GM12892 (cell line): Measurements from ENCODE around the gene DPEP2NB. TPM values are rescaled to one million over a fixed set of nuclear protein-coding genes. Genes with fewer than 3 reads are reported as not detected.

Source experiments
- DNase-seq: peaks from one replicate; pipeline ENCODE4 v3.0.0; 2011; ENCODE audit not compliant: insufficient read length
- FAIRE-seq: peaks from 2 replicates; lab custom pipeline; 2011; peaks lifted over from hg19 to GRCh38; lab: Jason Lieb, UNC
- POLR2A ChIP-seq: IDR thresholded peaks from 2 replicates; pipeline ENCODE4 v1.6.1; 2011; ENCODE audit warnings: low read depth, low read length, control low read depth
- POLR2AphosphoS5 ChIP-seq: IDR thresholded peaks from 2 replicates; pipeline ENCODE4 v1.6.1; 2011; ENCODE audit warnings: low read depth, low read length, control low read depth
- TAF1 ChIP-seq: IDR thresholded peaks from 2 replicates; pipeline ENCODE4 v1.6.1; 2011; ENCODE audit warnings: low read depth, mild to moderate bottlenecking, control low read depth, low read length, borderline replicate concordance
- polyA plus RNA-seq: library from polyadenylated mRNA; unstranded; fragments of >200 nt; gene quantifications from one replicate; pipeline ENCODE4 v1.2.1, GENCODE V29; 2012; ENCODE audit warnings: missing spikeins, inconsistent platforms; ENCODE audit not compliant: missing spikeins

The DPEP2NB gene, protein sequence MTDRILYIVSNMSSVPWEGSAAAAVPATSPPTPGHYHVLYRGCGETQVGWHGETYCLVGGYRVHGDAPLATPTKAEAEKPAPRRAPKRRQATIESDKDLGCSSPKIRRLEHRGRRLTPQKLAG
- not detected for polyA plus RNA-seq

DNA sequence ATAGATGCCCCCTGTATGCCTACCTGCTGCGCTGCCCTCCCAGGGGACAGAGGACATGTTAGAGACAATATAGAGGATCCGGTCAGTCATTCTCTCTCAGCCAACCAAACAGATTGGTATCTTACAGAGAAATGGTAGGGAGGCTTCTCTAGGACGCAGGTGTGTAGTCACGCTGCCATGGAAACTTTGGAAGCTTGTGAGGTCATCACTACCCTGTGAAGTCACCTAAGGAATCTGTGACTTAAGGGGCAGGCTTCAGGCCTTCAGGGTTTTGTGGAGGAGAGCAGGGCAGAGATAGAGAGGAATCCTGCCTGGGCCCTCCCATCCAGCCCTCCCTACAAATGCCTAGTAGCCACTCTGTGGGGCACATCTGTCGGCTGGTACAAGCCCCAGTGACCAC lies at the start of gene DPEP2NB:
Gene DPEP2NB, minus strand, starts transcription at position 231 of the 400 bp plus-strand sequence. Its CDS starts 141 bp downstream, at position 90.
- TF ChIP-seq POLR2AphosphoS5 (no peak), POLR2A (no peak), TAF1 (no peak)
- DNase-seq (no peak), FAIRE-seq (no peak)

DNA sequence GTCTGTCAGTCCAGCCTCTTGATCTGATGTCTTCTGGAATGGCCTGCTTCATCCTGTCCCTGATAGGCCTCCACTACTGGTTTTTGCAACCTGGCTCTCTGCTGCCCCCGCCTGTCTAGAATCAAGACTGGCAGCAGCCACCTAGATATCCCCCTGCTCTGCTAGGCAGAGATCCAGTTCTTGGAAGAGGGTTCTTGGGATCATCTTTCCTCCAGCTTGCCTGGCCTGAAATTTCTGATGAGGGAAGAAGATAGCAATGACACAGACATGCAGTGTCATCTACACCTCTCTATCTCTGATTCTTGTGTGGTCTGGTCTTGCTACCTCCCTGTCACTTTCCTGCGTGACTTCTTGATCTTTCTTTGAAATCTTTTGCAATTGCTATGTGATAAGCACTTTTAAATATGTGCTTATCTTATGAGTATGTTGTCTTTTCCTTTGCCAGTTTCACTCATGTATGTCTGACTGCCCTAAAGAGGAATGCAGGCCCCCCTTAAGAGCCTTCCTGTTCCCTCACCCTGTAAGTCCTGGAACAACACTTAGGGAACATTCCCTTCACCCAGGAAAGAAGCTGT lies 49.2 kb upstream of the DPEP2NB start:
- TF ChIP-seq POLR2AphosphoS5: no peak
- TF ChIP-seq POLR2A: no peak
- TF ChIP-seq TAF1: no peak
- peak; percentile 87 for FAIRE-seq
- DNase-seq: no peak

DNA sequence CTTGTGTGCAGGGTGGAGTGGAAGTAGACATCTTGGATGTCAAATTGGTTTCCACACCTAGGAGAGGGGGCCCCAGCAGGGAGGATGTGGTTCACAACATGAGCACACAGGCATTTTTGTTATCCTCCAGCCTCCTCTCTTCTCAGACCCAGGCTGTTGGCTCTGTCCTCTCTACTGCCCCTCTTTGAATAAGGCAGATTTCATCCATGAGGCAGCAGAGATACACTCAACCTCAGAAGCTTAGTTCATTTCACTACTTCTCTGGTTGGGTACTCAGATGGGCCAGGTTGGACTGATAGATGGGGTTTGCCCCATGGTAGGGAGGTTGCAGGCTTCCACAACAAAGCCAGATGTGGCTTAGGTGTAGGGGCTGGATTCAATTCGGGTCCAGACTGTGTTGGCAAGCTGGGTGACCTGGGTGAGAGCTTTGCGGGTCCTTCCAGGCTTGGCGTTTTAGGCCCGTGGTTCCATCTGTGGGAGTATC lies 47.2 kb upstream of the DPEP2NB start:
- TF ChIP-seq POLR2AphosphoS5 (no peak), POLR2A (no peak), TAF1 (no peak)
- no peak for FAIRE-seq
- DNase-seq: no peak

DNA sequence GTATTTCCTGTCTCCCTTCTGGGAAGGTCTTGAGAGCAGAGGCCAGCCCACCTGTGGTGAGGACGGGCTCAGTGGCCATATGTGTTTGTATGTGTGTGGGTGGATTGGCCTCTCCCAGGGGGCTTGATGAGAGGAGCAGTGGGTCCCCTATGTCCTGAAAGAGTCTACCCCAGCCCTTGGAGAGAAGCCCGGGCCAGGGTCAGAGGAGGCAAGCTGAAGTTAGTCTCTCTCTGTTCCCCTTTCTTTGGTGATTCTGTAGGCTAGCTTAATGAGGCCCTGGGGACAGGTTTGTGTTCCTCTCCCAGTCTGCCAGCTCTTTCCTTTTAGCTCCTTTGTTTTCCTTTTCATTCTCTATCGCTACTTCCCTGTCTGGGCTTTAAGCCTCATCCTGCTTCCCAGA lies 45.7 kb upstream of the DPEP2NB start:
- TF ChIP-seq POLR2AphosphoS5 (no peak), TAF1 (no peak), POLR2A (no peak)
- FAIRE-seq (no peak), DNase-seq (no peak)

DNA sequence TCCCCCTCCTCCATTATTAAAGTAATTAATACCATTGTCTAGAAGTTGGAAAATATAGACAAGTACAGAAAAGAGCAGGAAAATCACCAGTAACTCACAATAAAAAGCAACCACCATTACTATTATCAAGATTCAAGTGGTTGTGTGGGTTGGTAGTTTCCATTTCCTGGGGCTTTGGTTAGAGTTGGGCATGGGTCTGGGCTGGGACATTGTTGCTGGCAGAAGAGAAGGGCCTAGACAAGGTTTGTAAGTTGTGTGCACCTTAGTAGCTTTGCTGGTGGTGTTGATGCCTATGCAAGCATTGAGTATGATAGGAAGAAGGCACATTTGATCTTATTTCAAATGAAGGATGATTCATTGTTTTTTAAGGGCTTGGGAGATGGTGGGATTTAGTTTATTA lies 44.1 kb upstream of the DPEP2NB start:
- no peak for TF ChIP-seq POLR2A
- TF ChIP-seq POLR2AphosphoS5: no peak
- no peak for TF ChIP-seq TAF1
- FAIRE-seq (no peak), DNase-seq (no peak)

DNA sequence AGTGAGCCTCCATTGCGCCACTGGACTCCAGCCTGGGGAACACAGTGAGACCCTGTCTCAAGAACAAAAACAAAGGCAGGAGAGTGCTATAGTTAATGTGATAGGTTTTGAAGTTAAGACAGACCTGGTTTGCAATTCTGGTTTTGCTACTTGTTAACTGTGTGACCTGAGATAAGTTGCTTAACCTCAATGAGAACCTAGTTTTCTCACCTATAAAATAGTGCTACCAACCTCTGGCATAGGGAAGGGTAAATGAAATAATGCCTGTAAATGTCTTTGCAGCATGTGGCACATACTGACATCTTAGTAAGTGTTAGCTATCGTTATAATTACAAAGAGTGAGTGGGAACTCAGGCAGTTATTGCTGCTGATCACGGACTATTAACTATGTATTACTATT lies 39.7 kb upstream of the DPEP2NB start:
- no peak for TF ChIP-seq POLR2A
- no peak for TF ChIP-seq TAF1
- no peak for TF ChIP-seq POLR2AphosphoS5
- DNase-seq (no peak), FAIRE-seq (no peak)

DNA sequence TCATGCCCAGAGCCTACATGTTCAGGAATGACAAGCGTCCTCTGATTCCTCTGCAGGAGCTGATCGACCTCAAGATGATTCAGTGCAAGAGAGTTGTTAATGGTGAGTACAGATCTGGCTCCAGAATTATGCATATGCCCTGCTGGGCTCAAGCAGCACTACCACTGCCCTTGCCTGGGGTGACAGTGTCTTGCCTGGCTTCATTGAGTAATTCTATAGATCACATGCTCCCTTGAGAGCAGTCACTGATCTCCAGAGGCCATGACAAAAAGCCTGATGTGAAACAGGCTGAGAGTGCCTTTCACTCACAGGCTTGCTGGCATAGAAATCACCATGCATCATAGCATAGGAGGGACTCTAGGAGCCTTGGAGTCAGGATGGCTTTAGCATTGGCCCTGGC lies 33.7 kb upstream of the DPEP2NB start:
- DNase-seq (no peak), FAIRE-seq (no peak)

DNA sequence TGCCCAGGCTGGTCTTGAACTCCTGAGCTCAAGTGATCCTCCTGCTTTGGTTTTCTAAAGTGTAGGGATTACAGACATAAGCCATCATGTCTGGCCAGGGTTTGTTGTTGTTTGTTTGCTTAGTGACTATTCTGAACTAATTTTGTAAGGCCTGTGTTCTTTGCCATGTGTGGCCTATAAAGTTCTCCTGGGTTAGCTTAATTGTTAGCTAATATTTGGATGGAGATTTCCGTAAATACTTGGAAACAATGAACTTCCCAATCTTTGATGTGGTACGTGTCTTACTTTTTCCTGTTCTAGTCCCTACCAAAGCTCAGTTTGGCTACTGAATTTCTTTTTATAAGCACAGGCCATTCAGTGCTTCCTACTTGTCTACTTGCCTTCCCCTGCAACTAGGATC lies 32.3 kb upstream of the DPEP2NB start:
- TF ChIP-seq POLR2A: no peak
- TF ChIP-seq TAF1: no peak
- TF ChIP-seq POLR2AphosphoS5: no peak
- DNase-seq (no peak), FAIRE-seq (no peak)

More for the DNA sequence above, 33.7 kb upstream of the DPEP2NB start:
- TF ChIP-seq POLR2AphosphoS5 (no peak), TAF1 (no peak), POLR2A (no peak)

DNA sequence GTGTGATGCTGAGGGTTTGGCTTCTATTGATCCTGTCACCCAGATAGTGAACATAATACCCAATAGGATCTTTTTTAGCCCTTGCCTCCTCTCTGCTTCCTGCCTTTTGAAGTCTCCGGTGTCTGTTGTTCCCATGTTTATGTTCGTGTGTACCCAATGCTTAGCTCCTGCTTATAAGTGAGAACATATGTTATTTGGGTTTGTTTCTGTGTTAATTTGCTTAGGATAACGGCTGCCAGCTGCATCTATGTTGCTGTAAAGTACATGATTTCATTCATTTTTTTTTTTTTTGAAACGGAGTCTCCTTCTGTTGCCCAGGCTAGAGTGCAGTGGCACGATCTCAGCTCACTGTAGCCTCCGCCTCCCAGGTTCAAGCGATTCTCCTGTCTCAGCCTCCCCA lies 30.4 kb upstream of the DPEP2NB start:
- DNase-seq (no peak), FAIRE-seq (no peak)
- TF ChIP-seq POLR2A (no peak), POLR2AphosphoS5 (no peak), TAF1 (no peak)

DNA sequence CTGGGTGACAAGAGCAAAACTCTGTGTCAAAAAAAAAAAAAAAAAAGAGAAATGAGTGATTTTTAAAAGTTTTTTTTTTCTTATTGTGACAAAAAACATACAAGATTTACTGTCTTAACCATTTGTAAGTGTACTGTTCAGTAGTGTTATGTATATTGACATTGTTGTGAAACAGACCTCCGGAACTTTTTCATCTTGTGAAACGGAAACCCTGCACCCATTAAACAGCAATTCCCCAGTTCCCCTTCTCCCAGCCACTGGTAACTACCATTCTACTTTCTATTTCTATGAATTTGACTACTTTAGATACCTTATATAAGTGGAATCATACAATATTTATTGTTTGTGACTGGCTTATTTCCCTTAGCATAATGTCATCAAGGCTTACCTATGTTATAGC lies 26.1 kb upstream of the DPEP2NB start:
- peak; percentile 9 for FAIRE-seq

DNA sequence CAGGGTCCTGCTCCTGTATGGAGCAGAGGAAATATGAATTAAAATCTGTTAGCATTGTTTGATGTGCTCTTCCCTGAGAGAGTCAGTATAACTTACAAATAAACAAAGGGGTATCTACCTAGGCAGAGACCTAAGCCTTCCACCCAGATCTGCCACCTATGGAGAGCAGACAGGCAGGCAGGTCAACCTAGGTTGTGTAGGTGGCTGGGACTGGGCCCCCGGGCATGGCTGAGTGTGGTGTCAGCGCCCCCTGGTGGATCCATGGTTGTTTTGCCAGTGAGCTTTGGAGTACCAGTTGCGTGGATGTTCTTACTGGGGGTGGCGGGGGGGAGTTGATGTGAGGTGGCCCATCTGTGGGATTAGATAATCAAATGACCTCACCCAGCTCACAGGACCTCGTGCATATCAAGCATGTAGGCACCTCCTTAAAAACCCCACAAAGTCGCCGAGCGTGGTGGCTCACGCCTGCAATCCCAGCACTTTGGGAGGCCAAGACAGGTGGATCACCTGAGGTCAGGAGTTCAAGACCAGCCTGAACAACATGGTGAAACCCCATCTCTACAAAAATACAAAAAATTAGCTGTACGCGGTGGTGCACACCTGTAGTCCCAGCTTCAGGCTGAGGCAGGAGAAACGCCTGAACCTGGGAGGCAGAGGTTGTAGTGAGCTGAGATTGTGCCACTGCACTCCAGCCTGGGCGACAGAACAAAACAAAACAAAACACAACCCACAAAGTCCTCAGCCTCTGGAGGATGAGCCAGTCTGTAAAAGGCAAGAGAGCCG lies 25.0 kb upstream of the DPEP2NB start:
- DNase-seq (peak; percentile 68), FAIRE-seq (peak; percentile 87)

More for the DNA sequence above, 26.1 kb upstream of the DPEP2NB start:
- DNase-seq: no peak
- TF ChIP-seq POLR2A: no peak
- TF ChIP-seq TAF1: no peak
- no peak for TF ChIP-seq POLR2AphosphoS5

DNA sequence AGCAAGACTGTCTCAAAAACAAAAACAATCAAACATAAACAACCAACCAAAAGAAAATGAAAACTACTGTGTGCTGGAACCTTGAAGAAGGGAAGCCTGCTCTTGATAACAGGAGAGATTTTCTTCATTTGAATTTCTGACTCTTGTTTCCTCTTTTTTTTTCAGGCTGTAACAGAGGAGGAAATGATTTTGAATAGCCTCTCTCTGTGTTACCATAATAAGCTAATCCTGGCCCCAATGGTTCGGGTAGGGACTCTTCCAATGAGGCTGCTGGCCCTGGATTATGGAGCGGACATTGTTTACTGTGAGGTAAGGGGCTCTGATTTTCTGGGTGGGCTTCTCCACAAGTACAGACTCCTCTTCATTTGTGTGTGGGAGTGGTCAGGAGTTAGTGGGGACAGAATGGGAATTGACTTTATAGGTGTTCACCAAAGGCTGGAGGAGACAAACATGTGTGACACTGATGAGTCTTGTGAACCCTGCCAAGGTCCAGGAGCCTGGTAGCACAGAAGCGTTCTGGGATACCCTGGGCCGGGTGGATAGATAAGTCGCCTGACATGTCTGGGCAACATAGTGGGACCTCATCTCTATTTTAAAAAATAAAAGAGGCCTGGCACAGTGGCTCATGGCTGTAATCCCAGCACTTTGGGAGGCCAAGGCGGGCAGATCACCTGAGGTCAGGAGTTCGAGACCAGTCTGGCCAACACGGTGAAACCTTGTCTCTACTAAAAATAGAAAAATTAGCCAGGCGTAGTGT lies 22.3 kb upstream of the DPEP2NB start:
- TF ChIP-seq TAF1: no peak
- TF ChIP-seq POLR2A: no peak
- TF ChIP-seq POLR2AphosphoS5: no peak
- no peak for DNase-seq
- no peak for FAIRE-seq

More for the DNA sequence above, 25.0 kb upstream of the DPEP2NB start:
- no peak for TF ChIP-seq POLR2AphosphoS5
- TF ChIP-seq TAF1: no peak
- TF ChIP-seq POLR2A: no peak
